Hypothalamus (tissue), 51 donors: ENCODE data around the gene SCNN1G.
A peak's percentile ranks its signal among the peaks of the same experiment; 100 is the strongest.
"Not testable (repeated sequence)": the region's sequence is repeated elsewhere in the genome, so short reads cannot be mapped to it uniquely, and the experiment has no call there.

Experiments used
- DNase-seq, 51 donors: peaks; one replicate each; lab custom pipeline; 2025; lab: John Stamatoyannopoulos, UW

Gene SCNN1G

GRCh38 chr16:23182679-23183542 is at the start of gene SCNN1G:
Gene SCNN1G, plus strand, starts transcription at chr16:23182745. Its CDS starts 3,527 bp downstream, at chr16:23186272.
- peak in 2 of 51 donors; percentile 11 to 21 for DNase-seq

GRCh38 chr16:23132775-23133463 is 49.6 kb upstream of the SCNN1G start:
- DNase-seq: peak in 4 of 51 donors; percentile 11 to 71 (median 36)

GRCh38 chr16:23134274-23134673 is 48.3 kb upstream of the SCNN1G start:
- DNase-seq: no peak

GRCh38 chr16:23137256-23137655 is 45.3 kb upstream of the SCNN1G start:
- DNase-seq: no peak

- no peak for DNase-seq
Observed at GRCh38 chr16:23137818-23138217, 44.7 kb upstream of the SCNN1G start.

- DNase-seq: no peak
Observed at GRCh38 chr16:23140107-23140506, 42.4 kb upstream of the SCNN1G start.

- no peak for DNase-seq
Observed at GRCh38 chr16:23141033-23141432, 41.5 kb upstream of the SCNN1G start.

GRCh38 chr16:23141500-23141899 is 41.0 kb upstream of the SCNN1G start:
- DNase-seq: no peak

- no peak for DNase-seq
Observed at GRCh38 chr16:23141959-23142740, 40.4 kb upstream of the SCNN1G start.

GRCh38 chr16:23143391-23143790 is 39.2 kb upstream of the SCNN1G start:
- DNase-seq: no peak

- DNase-seq: not testable (repeated sequence)
Observed at GRCh38 chr16:23144393-23144792, 38.2 kb upstream of the SCNN1G start.

- peak in 1 of 51 donors; percentile 36 for DNase-seq
Observed at GRCh38 chr16:23145186-23145585, 37.4 kb upstream of the SCNN1G start.

GRCh38 chr16:23145608-23146007 is 36.9 kb upstream of the SCNN1G start:
- no peak for DNase-seq

- DNase-seq: no peak
Observed at GRCh38 chr16:23146877-23147601, 35.5 kb upstream of the SCNN1G start.

- DNase-seq: no peak
Observed at GRCh38 chr16:23147666-23148065, 34.9 kb upstream of the SCNN1G start.

GRCh38 chr16:23148166-23148512 is 34.4 kb upstream of the SCNN1G start:
- DNase-seq: no peak

GRCh38 chr16:23148513-23149266 is 33.9 kb upstream of the SCNN1G start:
- DNase-seq: peak in 37 of 51 donors; percentile 14 to 70 (median 38)

- peak; percentile 25 to 97 (median 91) for DNase-seq
Observed at GRCh38 chr16:23149267-23149992, 33.1 kb upstream of the SCNN1G start, which contains the start of gene USP31. Gene USP31, minus strand, starts transcription at chr16:23149452. Its CDS starts 182 bp downstream, at chr16:23149270.

- no peak for DNase-seq
Observed at GRCh38 chr16:23149993-23150364, 32.6 kb upstream of the SCNN1G start.
